Ramos (cell line): ENCODE data around the gene FAM13A.
"Not testable (repeated sequence)": the region's sequence is repeated elsewhere in the genome, so short reads cannot be mapped to it uniquely, and the experiment has no call there.

Experiments used
- in situ Hi-C: fragments of 300-500 bp; cut with MboI; formaldehyde crosslinking; loops from one replicate; pipeline ENCODE4 v1.14.3; 2022; ENCODE audit warnings: low sequenced_read_pairs; ENCODE audit not compliant: unreplicated experiment

The FAM13A gene

GRCh38 chr4:88911246-88912212 lies 145.5 kb downstream of the FAM13A start:
- in situ Hi-C loops = no loop called here

GRCh38 chr4:88910101-88910500 lies 146.9 kb downstream of the FAM13A start:
- in situ Hi-C loops = no loop called here

- in situ Hi-C loops = no loop called here
Observed at GRCh38 chr4:88908521-88908920, 148.5 kb downstream of the FAM13A start.

GRCh38 chr4:88908003-88908402 lies 149.0 kb downstream of the FAM13A start:
- in situ Hi-C loops = no loop called here

- in situ Hi-C loops = no loop called here
Observed at GRCh38 chr4:88907478-88907877, 149.5 kb downstream of the FAM13A start.

- in situ Hi-C loops = not testable (repeated sequence)
Observed at GRCh38 chr4:88904240-88904639, 152.7 kb downstream of the FAM13A start.

- in situ Hi-C loops = no loop called here
Observed at GRCh38 chr4:88900432-88900831, 156.6 kb downstream of the FAM13A start.

- in situ Hi-C loops = no loop called here
Observed at GRCh38 chr4:88897752-88898151, 159.2 kb downstream of the FAM13A start.

- in situ Hi-C loops = no loop called here
Observed at GRCh38 chr4:88897180-88897579, 159.8 kb downstream of the FAM13A start.

- in situ Hi-C loops = no loop called here
Observed at GRCh38 chr4:88893961-88894360, 163.0 kb downstream of the FAM13A start.

GRCh38 chr4:88892646-88893045 lies 164.3 kb downstream of the FAM13A start:
- in situ Hi-C loops = no loop called here

GRCh38 chr4:88891636-88892035 lies 165.3 kb downstream of the FAM13A start:
- in situ Hi-C loops = no loop called here

GRCh38 chr4:88887409-88887808 lies 169.6 kb downstream of the FAM13A start:
- in situ Hi-C loops = not testable (repeated sequence)

GRCh38 chr4:88881227-88881569 lies 175.8 kb downstream of the FAM13A start:
- in situ Hi-C loops = no loop called here

GRCh38 chr4:88880501-88881226 lies 176.3 kb downstream of the FAM13A start:
- in situ Hi-C loops = no loop called here

GRCh38 chr4:88879991-88880390 lies 177.0 kb downstream of the FAM13A start:
- in situ Hi-C loops = no loop called here

- in situ Hi-C loops = no loop called here
Observed at GRCh38 chr4:88878642-88879041, 178.3 kb downstream of the FAM13A start.

- in situ Hi-C loops = no loop called here
Observed at GRCh38 chr4:88870428-88870827, 186.6 kb downstream of the FAM13A start.

GRCh38 chr4:88868510-88868909 lies 188.5 kb downstream of the FAM13A start:
- in situ Hi-C loops = no loop called here

- in situ Hi-C loops = no loop called here
Observed at GRCh38 chr4:88866862-88867550, 190.0 kb downstream of the FAM13A start.

- in situ Hi-C loops = no loop called here
Observed at GRCh38 chr4:88865466-88865865, 191.5 kb downstream of the FAM13A start.
